Stimulated activated CD8-positive, alpha-beta memory T cell treated with anti-CD3 and anti-CD28 coated beads, Interleukin-2, amount 100 ng/mL, for 1 hour (primary cell): ENCODE data around the gene KRTCAP2.
"Not testable (repeated sequence)": the region's sequence is repeated elsewhere in the genome, so short reads cannot be mapped to it uniquely, and the experiment has no call there.

Source experiments
- DNase-seq, 2 donors: peaks; one replicate each; pipeline ENCODE4 v3.0.0-alpha.2; 2020; ENCODE audit warnings: low read depth in 2 of 2

KRTCAP2 gene

DNA sequence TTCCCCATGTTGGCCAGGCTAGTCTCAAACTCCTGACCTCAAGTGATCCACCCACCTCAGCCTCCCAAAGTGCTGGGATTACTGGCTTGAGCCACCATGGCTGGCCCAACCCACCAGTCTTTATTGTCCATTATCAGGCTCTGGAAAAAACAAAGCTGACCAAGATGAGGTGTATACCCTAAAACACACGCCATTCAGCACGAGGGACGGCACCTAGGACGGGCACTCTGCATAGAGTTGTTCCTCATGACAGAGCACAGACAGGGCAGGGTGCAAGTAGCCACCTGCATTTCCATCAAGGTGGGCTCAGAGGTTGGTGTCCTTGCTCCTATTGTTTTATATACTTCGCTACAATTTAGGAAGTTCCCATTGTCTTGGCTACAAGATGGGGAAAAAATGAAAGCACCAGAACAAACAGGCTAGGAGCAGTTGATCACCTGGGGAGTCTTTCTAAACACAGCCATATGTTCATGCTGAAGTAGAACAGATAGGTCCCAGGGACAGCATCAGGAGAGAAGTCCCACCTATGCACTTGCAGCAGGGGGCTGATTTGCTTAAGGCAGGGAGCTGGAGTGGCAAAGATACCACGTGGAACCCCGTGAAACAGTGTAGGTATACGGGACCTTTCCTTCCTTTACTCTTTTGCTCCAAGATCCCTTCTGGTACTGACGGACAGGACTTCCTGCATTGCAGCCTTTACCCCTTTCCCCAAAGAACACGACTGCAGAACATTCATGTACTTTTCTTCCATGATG, 4.5 kb downstream of the KRTCAP2 start:
- no peak for DNase-seq

DNA sequence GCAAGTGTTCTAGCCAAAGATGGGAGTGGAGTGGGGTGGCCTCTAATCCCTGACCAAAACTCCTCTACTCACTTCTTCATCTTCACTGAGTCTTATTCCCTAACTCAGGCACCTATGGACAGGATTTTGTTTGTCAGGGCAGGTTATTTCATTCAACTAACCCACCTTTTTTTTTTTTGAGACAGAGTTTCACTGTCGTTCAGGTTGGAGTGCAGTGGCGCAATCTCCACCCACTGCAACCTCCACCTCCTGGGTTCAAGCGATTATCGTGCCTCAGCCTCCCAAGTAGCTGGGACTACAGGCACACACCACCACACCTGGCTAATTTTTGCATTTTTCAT, 5.0 kb downstream of the KRTCAP2 start:
- not testable (repeated sequence) for DNase-seq

DNA sequence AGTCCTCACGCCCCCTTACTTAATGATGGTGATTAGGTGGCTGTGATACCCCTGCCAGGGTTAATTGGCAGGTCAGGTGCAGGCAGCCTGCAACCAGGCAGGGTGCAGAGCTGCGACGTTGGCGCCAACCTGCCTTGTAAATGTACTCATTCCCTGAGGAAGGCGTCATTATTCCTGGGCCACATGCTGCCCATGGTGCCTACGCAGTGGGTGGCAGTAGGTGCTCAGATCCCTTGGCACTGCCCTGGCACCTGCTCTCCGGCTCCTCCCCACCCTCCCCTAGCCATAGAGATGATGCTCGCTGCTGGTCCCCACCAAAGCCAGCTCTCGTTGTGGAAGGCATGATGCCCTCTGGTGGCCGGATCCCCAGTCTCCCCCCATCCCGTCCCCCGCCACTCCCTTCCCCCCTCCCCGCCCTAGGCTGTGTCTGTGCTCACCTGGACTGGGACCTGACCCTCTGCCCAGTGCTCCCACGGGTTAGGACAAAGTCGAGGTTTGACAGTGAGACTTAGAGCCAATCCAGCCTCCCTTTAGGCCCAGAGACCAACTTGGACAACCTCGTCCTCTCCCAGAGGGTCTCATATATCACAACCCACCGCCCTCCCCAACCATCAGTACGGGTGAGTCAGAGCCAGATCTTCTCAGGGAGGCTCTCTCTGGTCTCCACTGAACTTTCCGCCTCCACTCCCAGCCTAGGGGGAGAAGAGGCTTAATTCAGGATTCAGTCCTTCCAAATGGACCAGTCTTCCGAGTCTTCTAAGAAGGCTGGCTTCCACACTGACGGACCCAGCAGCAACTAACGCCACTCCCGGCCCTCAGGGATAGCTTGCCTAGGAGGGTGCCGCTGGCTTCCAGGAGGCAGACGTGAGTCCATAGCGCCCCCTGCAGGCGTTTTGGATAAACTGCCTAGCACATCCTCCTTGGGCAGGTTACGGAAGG, 5.7 kb downstream of the KRTCAP2 start:
- peak; percentile 70 to 74 for DNase-seq

DNA sequence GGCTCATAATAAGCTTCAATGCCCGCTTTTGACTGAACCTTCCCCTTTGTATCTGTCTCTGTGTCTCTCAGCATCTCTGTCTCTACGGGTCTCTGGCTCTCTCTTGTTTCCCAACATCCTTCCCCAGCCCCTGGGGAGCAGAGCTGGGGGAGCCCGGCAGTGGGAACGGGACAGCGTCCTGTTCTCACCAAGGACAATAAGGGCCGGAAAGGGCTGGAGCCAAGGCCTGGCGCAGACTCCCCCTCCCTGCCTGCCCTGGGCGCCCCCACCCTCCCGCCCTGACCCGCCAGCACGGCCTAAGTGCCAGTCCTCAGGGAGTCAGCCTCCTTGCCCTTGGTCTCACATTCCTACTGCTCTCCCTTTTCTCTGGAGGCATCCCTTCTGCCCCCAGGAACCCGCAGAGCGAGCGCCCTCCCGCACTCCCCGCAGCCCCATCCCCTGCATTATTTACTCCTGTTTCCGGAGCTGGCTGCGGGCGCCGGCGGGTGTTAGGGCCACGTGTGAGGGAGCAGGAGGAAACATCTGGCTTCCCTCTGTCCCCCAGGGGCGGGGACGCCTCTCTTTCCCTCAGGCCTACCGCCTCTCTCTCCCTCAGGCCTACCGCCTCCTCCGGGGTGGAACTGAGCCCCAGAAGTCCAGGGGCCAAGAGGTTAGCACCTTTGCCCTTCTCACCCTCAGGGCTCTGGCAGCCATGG, 6.5 kb downstream of the KRTCAP2 start:
- DNase-seq = no peak

DNA sequence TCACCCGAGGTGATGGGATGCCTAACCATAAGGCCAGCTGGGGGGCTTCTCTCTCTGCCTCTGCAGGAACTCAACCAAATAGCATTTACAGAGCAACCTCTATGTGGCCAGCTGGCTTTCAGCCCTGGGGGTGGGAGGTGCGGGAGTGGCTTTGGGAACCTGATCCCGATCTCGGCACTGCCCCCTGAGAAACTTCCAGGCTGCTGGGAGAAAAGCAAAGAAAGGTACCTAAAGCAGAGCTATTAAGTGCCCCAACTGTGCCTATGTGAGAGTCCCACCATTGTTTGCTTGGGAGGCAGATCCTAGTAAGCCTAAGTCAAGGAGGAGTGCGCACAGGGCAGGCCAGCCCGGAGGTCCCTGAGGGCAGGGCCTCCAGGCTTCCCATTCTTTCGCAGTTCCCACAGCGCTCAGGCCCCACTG, 7.0 kb downstream of the KRTCAP2 start:
- no peak for DNase-seq

DNA sequence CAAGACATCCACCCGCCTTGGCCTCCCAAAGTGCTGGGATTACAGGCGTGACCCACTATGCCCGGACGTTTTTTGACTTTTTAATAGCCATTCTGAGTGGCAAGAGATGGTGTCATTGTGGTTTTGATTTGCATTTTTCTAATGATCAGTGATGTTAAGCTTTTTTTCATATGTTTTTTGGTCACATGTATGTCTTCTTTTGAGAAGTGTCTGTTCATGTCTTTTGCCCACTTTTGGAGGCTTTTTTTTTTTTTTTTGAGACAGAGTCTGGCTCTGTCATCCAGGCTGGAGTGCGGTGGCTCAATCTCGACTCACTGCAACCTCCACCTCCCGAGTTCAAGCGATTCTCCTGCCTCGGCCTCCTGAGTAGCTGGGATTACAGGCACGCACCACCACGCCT, 8.5 kb downstream of the KRTCAP2 start:
- not testable (repeated sequence) for DNase-seq

DNA sequence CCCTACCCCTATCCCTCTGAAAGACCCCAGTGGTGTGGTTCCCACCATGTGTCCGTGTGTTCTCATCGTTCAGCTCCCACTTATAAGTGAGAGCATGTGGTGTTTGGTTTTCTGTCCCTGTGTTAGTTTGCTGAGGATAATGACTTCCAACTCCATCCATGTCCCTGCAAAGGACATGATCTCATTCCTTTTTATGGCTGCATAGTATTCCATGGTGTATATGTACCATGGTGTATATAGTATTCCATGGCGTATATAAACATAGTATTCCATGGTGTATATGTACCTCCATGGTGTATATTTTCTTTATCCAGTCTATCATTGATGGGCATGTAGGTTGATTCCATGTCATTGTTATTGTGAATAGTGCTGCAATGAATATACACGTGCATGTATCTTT, 9.3 kb downstream of the KRTCAP2 start:
- not testable (repeated sequence) for DNase-seq

DNA sequence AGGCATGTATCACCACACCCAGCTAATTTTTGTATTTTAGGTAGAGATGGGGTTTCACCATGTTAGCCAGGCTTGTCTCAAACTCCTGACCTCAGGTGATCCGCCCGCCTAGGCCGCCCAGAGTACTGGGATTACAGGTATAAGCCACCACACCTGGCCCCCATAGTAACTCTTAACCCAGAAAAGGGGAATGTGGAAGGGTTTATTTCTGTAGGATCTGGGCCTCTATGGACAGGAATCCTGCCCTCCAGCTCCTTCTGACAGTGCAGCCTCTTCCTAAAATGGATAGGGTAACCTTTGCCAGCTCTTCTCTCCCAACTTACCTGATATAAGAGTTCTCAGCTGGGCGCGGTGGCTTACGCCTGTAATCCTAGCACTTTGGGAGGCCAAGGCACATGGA, 10.5 kb downstream of the KRTCAP2 start:
- not testable (repeated sequence) for DNase-seq

DNA sequence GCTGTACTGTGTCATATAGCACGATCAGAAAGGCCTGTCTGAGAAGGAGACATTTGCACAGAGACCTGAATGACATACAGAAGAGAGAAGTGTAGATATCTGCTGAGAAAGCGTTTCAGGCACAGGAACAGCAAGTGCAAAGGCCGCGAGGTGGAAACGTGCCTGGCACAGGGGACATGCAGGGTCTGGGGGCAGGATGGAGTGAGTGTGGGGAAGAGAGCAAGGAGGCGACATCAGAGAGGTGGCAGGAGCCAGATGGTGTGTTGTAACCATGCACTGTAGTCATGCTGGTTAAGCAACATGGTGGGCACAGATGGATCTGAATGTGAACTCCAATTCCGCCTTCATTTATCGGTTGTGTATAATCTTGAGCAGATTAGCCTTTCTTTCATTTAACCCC, 13.0 kb downstream of the KRTCAP2 start:
- no peak for DNase-seq

DNA sequence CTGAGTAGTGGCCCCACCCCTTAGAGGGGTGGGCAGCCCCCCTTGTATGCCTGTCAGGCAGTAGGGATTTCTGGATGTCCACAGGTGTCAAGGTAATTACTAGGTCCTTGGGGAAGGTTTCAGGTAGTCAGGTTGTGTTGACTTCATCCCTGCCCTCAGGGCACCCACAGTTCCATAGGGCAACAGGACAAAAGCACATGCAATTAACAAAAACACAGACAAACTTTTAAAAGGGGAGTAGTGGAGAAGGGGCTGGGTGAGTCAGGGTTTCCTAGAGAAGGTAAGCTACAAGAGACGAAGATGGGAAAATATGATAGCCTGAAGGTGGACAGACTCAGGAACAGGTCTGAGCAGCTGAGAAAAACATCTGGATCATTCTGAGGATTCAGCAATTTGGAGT, 14.1 kb downstream of the KRTCAP2 start:
- DNase-seq = no peak

DNA sequence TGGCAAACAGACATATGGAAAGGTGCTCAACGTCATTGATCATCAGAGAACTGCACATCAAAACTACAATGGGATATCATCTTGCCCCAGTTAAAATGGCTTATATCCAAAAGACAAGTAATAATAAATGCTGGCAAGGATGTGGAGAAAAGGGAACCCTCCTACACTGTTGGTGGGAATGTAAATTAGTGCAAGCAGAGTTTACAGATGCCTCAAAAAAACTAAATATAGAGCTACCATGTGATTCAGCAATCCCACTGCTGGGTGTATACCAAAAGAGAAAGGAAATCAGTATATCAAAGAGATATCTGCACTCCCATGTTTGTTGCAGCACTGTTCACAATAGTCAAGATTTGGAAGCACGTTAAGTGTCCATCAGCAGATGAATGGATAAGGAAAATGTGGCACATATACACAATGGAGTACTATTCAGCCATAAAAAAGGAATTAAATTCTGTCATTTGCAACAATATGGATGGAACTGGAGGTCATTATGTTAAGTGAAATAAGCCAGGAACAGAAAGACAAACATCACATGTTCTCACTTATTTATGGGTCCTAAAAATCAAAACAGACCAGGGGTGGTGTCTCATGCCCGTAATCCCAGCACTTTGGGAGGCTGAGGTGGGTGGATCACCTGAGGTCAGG, 17.0 kb downstream of the KRTCAP2 start:
- DNase-seq = not testable (repeated sequence)

DNA sequence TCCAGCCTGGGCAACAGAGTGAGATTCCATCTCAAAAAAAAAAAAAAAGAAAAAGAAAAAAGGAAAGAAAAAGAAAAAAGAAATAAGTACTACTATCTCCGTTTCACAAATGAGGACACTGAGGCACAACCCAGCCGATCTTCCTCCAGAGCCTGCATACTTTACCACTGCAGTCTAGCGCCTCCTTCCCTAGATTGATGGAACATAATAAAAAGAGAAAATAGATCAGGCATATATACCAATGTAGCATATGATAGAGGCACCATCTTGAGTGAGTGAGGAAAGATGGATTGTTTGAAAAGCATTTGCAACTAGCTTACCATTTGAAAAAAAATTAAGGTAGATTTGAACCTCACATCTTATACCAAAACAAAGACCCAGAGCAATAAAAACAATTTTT, 27.6 kb downstream of the KRTCAP2 start:
- no peak for DNase-seq

DNA sequence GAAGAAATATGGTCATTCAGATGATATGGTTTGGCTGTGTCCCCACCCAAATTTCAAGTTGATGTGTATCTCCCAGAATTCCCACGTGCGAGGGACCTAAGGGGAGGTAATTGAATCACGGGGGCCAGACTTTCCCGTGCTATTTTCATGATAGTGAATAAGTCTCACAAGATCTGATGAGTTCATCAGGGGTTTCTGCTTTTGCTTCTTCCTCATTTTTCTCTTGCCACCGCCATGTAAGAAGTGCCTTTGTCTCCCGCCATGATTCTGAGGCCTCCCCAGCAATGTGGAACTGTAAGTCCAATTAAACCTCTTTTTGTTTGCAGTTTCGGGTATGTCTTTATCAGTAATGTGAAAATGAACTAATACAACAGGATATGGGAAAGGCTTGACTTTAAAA, 31.4 kb downstream of the KRTCAP2 start:
- DNase-seq = no peak

DNA sequence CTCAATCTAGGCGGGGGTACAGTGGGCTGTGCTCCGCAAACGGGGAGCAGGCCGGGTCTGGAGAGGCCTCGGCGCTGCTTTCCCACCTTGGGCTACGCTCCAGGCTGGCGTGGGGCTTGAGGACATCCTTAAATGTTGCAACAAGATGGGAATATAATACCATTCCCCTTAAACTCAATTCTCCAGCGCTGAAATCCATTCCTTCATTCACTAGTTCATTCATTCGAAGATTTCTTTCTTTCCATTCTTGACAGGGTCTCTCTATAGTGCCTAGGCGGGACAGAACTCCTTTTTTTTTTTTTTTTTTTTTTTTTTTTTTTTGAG, 32.5 kb downstream of the KRTCAP2 start:
- DNase-seq = no peak

DNA sequence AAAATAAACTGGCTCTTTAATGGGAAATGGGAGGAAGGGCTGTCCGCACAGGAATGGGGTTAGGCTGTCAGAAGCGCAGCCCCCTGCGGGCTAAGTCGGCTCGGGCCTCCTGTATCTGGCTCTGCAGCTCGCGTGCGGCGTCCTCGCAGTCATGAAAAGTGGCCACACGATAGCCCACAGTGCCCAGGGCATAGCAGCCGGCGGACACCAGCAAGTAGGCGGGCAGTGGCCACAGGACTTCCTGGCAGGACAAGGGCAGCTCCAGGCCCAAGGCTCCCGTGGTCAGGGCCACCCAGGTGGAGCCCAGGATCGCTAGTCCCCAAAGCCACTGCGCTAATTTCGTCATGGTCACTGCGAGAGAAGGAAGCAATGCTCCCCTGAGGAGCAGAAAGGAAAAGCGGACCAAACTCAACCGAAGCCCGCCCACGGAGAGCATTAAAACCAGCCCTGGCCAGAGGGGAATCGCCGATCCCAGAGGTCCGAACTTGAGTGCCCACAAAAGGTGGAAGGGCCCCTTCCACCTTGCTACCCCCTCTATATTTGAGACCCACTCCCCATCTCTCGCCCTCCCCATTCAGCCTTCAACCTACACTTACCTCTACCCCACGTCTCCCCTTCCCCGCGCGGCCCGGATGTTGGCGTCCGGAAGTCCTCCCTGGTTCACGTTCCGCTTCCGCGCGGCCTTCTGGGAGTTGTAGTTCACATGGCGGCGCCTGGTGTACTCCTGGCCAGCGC, 33.0 kb downstream of the KRTCAP2 start, which contains the start of gene DPM3:
Gene DPM3, minus strand, starts transcription at position 637 of the 735 bp plus-strand sequence. Its CDS starts 291 bp downstream, at position 346.
- DNase-seq = peak; percentile 71 to 80

DNA sequence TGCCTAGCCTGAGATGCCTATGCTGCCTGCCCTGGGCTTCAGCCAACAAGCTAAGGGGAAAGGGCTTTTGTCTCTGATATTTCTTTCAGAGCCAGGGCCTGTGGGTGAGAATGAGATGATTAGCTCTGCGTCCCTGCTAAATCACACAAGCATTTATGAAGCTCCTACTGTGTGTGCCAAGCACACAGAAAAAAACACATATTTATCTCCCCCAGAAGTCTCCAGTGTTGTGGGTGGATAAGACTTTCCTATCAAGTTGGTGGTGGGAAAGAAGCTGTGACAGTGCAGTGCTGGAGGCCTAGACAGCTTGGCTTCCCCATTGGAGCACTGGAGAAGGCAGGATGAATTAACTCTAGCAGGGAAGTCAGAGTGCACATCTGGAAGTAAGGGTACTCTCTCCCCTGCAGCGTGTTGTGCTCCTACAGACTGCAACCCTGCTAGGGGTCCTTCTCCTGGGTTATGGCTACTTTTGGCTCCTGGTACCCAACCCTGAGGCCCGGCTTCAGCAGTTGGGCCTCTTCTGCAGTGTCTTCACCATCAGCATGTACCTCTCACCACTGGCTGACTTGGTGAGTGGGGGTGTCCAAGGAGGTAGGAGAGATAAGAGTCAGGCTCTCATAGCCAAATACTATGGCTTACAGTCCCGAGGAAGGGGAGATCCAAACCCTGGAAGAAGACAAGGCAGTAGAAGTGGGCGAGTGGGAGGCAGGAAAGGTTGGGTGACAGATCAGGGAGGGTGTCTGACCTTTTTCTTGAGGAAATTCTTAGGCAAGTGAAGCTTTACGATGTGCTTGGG, 35.8 kb downstream of the KRTCAP2 start:
- no peak for DNase-seq

DNA sequence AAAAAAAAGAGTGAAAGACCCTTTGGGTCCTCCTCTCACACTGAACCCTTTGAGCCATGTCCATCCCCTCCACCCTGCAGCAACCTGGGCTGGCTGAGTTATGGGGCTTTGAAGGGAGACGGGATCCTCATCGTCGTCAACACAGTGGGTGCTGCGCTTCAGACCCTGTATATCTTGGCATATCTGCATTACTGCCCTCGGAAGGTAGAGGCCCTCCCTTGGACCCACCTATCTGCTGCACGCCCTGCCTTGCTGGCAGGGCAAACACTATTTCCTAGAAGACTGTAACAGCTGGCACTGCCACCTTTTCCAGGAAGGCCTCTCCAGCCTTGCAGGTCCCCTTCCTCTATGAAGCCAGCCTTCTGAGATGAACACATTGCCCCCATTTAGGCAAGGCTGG, 36.4 kb downstream of the KRTCAP2 start:
- no peak for DNase-seq

DNA sequence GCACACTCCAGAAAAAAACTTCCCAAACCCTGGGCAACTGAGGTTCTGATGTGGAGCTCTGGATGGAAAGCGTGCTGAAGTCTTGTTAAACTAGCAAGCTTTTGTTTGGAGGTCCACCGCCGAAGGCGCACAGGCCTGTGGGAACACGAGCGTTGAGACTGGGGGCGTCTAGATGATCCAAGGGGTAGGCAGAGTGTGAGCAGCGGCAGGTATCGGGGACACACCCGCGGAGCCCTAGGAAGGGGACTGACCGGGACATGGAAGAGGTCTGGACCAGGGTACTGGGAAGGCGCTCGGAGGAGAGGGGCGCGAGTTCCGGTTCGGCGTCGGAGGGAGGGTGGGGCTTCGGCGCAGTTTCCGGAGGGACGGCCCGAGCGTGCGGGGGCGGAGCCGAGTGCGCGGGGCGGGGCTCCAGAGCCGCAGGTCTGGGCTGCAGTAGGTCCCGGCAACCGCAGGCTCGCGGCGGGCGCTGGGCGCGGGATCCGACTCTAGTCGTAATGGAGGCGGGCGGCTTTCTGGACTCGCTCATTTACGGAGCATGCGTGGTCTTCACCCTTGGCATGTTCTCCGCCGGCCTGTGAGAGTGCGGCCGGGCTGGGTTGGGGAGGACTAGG, 37.6 kb downstream of the KRTCAP2 start, which contains the start of gene SLC50A1:
Gene SLC50A1, plus strand, starts transcription at position 438 of the 614 bp plus-strand sequence. Its CDS starts 60 bp downstream, at position 498.
- DNase-seq = peak; percentile 82

DNA sequence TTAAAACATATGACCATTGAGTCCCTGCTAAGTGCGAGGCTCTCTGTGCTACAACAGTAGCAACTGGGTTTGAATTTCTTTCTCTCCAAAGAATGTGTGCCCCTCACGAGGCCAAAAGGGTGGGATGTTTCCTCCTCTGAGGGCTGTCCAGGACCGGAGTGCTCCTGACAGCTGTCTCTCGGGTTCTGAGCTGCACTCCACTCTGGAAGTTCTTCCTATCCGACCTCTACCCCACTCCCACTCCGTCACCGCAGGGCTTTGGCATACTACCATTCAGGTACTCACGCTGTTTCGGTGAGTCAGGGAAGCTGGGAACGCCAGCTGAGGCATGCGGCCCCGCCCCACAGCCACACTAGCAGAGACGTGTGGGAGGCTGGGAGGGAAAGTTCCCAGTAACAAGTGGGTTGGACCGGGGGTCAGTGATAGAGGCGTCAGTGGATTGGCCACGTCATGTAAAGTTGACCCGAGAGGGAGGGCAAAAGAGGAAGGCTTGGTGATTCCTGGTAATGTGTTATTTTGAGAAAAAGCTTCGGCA, 38.2 kb downstream of the KRTCAP2 start:
- DNase-seq = no peak
